Lower leg skin (tissue), 4 donors: ENCODE data around the gene POU2F3. TPM values are rescaled to one million over a fixed set of nuclear protein-coding genes. Genes with fewer than 3 reads are reported as not detected.

Source experiments
- DNase-seq, 2 donors: peaks; one replicate each; pipeline ENCODE4 v3.0.0-alpha.2; 2019; ENCODE audit warnings: low spot score in 2 of 2
- H3K4me3 ChIP-seq: fragments of 200-600 bp; sonication (generic); 2 replicates; pipeline ENCODE4 v1.5.1; 2017; ENCODE audit warnings: mild to moderate bottlenecking, low read depth; ENCODE audit not compliant: poor library complexity, severe bottlenecking
- POLR2A ChIP-seq, 2 donors: fragments of 450-650 bp; IDR thresholded peaks; one replicate each; pipeline ENCODE4 v1.6.1; 2016 to 2017; ENCODE audit warnings: antibody characterized with exemption in 2 of 2, mild to moderate bottlenecking in 1 of 2, moderate library complexity in 1 of 2
- WGBS, 2 donors: methylation state at CpG; one replicate each; pipeline ENCODE4 v1.1.5; 2018; 5-methylcytosine and 5-hydroxymethylcytosine counted together
- intact Hi-C: fragments of 100-400 bp; cut with DNase I; formaldehyde crosslinking; loops from one replicate; pipeline ENCODE4 v1.15.0; 2023; ENCODE audit warnings: low total_unique reads
- total RNA-seq, 4 donors: library from RNA; depleted of rRNA; stranded (reverse); fragments of >200 nt; gene quantifications; one replicate each; pipeline ENCODE4 v1.1.0, GENCODE V29; 2016
- TF ChIP-seq, protein P1 (sequence below), 3 donors: fragments of 450-650 bp; IDR thresholded peaks; one replicate each; pipeline ENCODE4 v1.5.1; 2016; ENCODE audit warnings: antibody characterized with exemption in 3 of 3, mild to moderate bottlenecking in 3 of 3, moderate library complexity in 2 of 3

Gene POU2F3
- total RNA-seq, 4 donors from 2014 or later: 74.1 to 112 (median 103) TPM

DNA sequence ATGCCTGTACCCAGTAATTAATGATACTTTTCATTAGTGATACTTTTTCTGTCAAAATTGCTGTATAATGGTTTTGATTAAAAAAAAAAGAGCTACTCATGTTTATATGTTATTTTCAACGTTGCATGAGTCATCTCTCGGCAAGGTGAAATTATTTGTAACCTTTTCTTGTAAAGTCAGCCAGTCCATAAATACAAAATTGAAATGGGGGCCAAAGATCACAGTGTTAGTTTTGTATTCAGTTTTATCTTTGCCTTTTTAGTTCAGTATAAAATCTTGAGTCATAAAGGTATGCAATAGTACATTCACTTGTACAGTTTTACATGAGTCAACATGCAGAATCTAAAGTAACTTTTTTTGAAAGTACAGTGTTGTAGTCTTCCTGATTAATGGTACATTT, 100.6 kb downstream of the POU2F3 start:
- no peak for DNase-seq
- TF ChIP-seq, protein P1, sequence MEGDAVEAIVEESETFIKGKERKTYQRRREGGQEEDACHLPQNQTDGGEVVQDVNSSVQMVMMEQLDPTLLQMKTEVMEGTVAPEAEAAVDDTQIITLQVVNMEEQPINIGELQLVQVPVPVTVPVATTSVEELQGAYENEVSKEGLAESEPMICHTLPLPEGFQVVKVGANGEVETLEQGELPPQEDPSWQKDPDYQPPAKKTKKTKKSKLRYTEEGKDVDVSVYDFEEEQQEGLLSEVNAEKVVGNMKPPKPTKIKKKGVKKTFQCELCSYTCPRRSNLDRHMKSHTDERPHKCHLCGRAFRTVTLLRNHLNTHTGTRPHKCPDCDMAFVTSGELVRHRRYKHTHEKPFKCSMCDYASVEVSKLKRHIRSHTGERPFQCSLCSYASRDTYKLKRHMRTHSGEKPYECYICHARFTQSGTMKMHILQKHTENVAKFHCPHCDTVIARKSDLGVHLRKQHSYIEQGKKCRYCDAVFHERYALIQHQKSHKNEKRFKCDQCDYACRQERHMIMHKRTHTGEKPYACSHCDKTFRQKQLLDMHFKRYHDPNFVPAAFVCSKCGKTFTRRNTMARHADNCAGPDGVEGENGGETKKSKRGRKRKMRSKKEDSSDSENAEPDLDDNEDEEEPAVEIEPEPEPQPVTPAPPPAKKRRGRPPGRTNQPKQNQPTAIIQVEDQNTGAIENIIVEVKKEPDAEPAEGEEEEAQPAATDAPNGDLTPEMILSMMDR (IDR thresholded peaks at IDR 0.05): no peak
- no peak for TF ChIP-seq POLR2A (IDR thresholded peaks at IDR 0.05)
- 27 to 30% methylated on average over 2 of the region's 2 CpGs for WGBS, 2 donors
- H3K4me3 ChIP-seq: no peak overlapping the region
- intact Hi-C loops: no loop called here

DNA sequence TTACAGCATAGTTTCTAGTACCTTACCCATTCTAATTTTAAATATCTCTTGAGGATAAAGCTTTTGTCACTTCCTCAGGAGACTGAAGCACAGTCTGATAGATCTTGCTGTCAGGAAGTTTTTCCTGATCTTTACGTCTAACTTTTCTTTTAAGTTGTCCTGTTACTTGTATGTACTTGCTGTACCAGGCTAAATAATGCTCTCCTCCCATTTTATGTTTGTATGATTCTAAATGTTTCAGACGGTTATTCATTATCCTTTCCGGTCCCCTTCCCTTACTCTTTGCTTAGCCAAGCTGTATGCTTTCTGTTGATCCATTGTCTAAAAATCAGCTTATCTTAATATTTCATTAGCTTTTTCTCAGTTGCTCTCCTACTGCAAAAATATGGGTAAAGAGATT, 102.3 kb downstream of the POU2F3 start:
- no peak for TF ChIP-seq POLR2A (IDR thresholded peaks at IDR 0.05)
- TF ChIP-seq, protein P1 (IDR thresholded peaks at IDR 0.05): no peak
- intact Hi-C loops: no loop called here
- H3K4me3 ChIP-seq: no peak overlapping the region
- 44 to 46% methylated on average over 3 of the region's 3 CpGs for WGBS, 2 donors
- DNase-seq: no peak

DNA sequence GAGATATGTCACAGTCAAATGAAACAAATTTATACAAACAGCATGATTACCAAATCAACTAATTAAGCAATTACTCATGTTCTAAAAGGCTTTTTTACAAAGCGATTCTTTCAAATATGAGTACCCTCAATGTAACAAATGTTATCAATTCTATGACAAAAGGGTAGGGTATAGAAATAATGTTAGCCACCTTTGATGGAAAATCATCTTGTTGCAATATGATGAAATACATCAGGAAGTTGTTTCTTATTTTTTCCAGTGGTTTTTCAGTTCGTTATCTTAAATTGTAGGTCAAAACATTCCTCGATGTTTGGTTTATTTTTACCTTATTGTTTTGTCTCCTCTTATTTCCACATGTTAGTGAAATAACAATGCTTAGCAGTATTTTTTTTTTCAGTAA, 102.7 kb downstream of the POU2F3 start:
- intact Hi-C loops: no loop called here
- H3K4me3 ChIP-seq: no peak overlapping the region
- TF ChIP-seq, protein P1 (IDR thresholded peaks at IDR 0.05): no peak
- no peak for TF ChIP-seq POLR2A (IDR thresholded peaks at IDR 0.05)
- WGBS, 2 donors: 70 to 77% methylated on average over 3 of the region's 3 CpGs
- DNase-seq: no peak

DNA sequence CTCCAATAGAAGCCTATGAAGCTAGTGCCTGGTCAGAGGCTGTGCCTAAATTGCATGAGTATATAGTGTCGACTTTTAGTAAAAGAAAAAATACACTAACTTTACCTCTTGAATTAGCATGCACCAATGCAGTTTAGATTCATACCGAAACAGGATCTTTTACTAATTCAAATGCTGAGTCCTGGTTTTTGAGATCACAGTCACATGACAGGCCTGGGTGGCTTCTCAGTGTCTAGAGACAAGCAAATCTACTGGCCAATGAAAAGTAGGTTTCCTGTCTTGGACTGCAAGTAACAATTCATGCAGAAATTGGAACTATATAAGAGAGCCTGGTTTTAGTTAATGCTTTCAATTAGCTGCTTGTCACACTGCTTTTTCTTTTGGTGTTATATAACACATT, 103.5 kb downstream of the POU2F3 start:
- TF ChIP-seq, protein P1 (IDR thresholded peaks at IDR 0.05): no peak
- no peak for TF ChIP-seq POLR2A (IDR thresholded peaks at IDR 0.05)
- intact Hi-C loops: no loop called here
- H3K4me3 ChIP-seq: no peak overlapping the region
- no peak for DNase-seq
- 47 to 59% methylated on average over 2 of the region's 2 CpGs for WGBS, 2 donors

DNA sequence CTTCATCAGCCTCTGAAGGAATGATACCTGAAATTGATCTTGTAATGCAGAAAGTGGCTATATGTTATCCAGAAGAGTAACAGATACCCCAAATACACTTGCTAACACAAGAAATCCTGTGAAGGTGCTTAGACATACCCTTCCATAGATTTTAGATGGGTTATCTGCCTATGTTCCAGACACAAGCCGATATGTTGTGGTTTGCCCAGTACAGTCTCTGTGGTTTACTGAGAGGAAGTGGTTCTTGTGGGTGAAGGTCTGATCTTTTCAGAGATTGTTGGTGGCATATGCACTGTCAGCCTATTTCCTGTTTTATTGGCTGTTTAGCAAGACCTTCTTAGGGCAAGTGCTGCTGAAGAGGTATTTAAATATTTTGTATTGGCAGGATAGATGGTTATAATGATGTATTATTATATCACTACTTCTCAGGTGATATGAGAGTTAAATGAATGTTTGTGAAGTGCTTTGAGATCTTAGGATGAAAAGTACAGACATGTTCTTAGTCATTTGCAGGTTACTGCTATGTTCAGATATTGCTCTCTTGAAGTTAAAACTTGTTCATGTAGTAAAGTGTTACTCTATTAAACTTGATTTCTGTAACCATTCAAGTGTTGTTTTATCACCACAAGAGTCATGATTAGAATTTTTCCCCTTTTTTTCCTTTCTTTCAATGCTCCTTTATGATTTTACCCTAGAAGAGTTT, 104.5 kb downstream of the POU2F3 start:
- WGBS, 2 donors: 42 to 56% methylated on average over 1 of the region's 1 CpG
- DNase-seq: peak in 1 of 2 donors; percentile 43
- no peak for TF ChIP-seq POLR2A (IDR thresholded peaks at IDR 0.05)
- TF ChIP-seq, protein P1 (IDR thresholded peaks at IDR 0.05): no peak
- intact Hi-C loops: no loop called here
- H3K4me3 ChIP-seq: no peak overlapping the region

DNA sequence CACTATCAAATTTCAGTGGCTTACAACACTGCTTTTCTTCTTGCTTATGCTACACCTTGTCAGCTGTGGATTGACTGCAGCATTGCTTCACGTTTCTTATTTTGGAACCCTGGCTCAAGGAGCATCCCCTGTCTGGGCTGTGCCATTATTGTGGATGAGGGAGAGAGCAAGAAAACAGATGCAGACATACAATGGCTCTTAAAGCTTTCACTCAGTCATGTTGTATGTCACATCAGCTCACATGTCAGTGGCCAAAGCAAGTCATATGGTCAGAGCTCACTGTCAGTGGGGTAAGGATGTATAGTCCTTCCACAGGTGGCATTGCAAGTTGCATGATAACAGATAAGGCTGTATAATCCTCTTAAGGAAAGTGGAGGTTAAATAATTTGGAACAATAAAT, 106.3 kb downstream of the POU2F3 start:
- no peak for TF ChIP-seq POLR2A (IDR thresholded peaks at IDR 0.05)
- TF ChIP-seq, protein P1 (IDR thresholded peaks at IDR 0.05): no peak
- 11 to 17% methylated on average over 1 of the region's 1 CpG for WGBS, 2 donors
- no peak for DNase-seq
- no peak overlapping the region for H3K4me3 ChIP-seq
- intact Hi-C loops: no loop called here
